ENCODE data around the gene ADGRB3. TPM values are rescaled to one million over a fixed set of nuclear protein-coding genes. Genes with fewer than 3 reads are reported as not detected.

The ADGRB3 gene
- total RNA-seq, 2 experiments from 2014 or later: not detected

GRCh38 chr6:69146385-69146784 is 511.3 kb downstream of the ADGRB3 start:
- no peak for DNase-seq (ENCODE audit: low spot score)
- Histone ChIP-seq H4K20me1 (ENCODE audit: insufficient read depth, low read length) (no peaks in the 10 kb centered on the region), H2AFZ (ENCODE audit: low read length) (no peak overlapping the region), H3K9me3 (ENCODE audit: low read length) (no peaks in the 10 kb centered on the region), H3K4me3 (ENCODE audit: low read depth, low read length, poor library complexity, severe bottlenecking) (no peak overlapping the region), H3K4me1 (ENCODE audit: insufficient read depth, low read length, poor library complexity, severe bottlenecking) (no peaks in the 10 kb centered on the region), H3K9me2 (ENCODE audit: insufficient read depth, low read length) (no peaks in the 10 kb centered on the region), H3K4me2 (ENCODE audit: low read length) (no peak overlapping the region), H3K36me3 (ENCODE audit: insufficient read depth, low read length) (no peaks in the 10 kb centered on the region), H3K27ac (ENCODE audit: low read depth, low read length, poor library complexity, severe bottlenecking) (no peak overlapping the region), H3K79me2 (ENCODE audit: insufficient read depth, low read depth, low read length) (no peaks in the 10 kb centered on the region)
- ChIA-PET POLR2A (interaction anchor here (0.7 kb wide), 1 partner anchor 210 kb away, joined by 3 read pairs; no protein-coding TSS in a partner anchor), CTCF (ENCODE audit: unreplicated experiment) (no interaction called here)
- intact Hi-C loops (cut with micrococcal nuclease; ENCODE audit: unreplicated experiment): no loop called here
- TF ChIP-seq EZH2phosphoT487 (IDR thresholded peaks at IDR 0.05; ENCODE audit: borderline replicate concordance, low read depth, low read length): no peak
- TF ChIP-seq CTCF (conservative IDR thresholded peaks at IDR 0.05; ENCODE audit: low read length): no peak
- BruUV-seq (replicated peaks): no TSS peak

- ChIA-PET POLR2A (no interaction called here), CTCF (ENCODE audit: unreplicated experiment) (no interaction called here)
- no peaks in the 10 kb centered on the region for H3K79me2 ChIP-seq (ENCODE audit: insufficient read depth, low read depth, low read length)
- no peak overlapping the region for H3K27ac ChIP-seq (ENCODE audit: low read depth, low read length, poor library complexity, severe bottlenecking)
- no peak overlapping the region for H3K4me2 ChIP-seq (ENCODE audit: low read length)
- no peak overlapping the region for H2AFZ ChIP-seq (ENCODE audit: low read length)
- H4K20me1 ChIP-seq (ENCODE audit: insufficient read depth, low read length): no peaks in the 10 kb centered on the region; the same call in 1 of the 2 replicates
- no peaks in the 10 kb centered on the region for H3K9me3 ChIP-seq (ENCODE audit: low read length)
- DNase-seq (ENCODE audit: low spot score): no peak
- TF ChIP-seq CTCF (conservative IDR thresholded peaks at IDR 0.05; ENCODE audit: low read length) (no peak), EZH2phosphoT487 (IDR thresholded peaks at IDR 0.05; ENCODE audit: borderline replicate concordance, low read depth, low read length) (no peak)
- intact Hi-C loops (cut with micrococcal nuclease; ENCODE audit: unreplicated experiment): no loop called here
- no peaks in the 10 kb centered on the region for H3K9me2 ChIP-seq (ENCODE audit: insufficient read depth, low read length)
- no TSS peak for BruUV-seq (replicated peaks)
- no peaks in the 10 kb centered on the region for H3K36me3 ChIP-seq (ENCODE audit: insufficient read depth, low read length)
- H3K4me1 ChIP-seq (ENCODE audit: insufficient read depth, low read length, poor library complexity, severe bottlenecking): no peaks in the 10 kb centered on the region
- no peak overlapping the region for H3K4me3 ChIP-seq (ENCODE audit: low read depth, low read length, poor library complexity, severe bottlenecking)
Observed at GRCh38 chr6:69155467-69155866, 520.4 kb downstream of the ADGRB3 start.

- intact Hi-C loops (cut with micrococcal nuclease; ENCODE audit: unreplicated experiment): no loop called here
- Histone ChIP-seq H3K79me2 (ENCODE audit: insufficient read depth, low read depth, low read length) (no peaks in the 10 kb centered on the region), H2AFZ (ENCODE audit: low read length) (no peak overlapping the region), H3K9me3 (ENCODE audit: low read length) (no peaks in the 10 kb centered on the region), H3K9me2 (ENCODE audit: insufficient read depth, low read length) (no peaks in the 10 kb centered on the region), H3K27ac (ENCODE audit: low read depth, low read length, poor library complexity, severe bottlenecking) (no peak overlapping the region), H3K4me3 (ENCODE audit: low read depth, low read length, poor library complexity, severe bottlenecking) (no peak overlapping the region), H3K4me1 (ENCODE audit: insufficient read depth, low read length, poor library complexity, severe bottlenecking) (no peaks in the 10 kb centered on the region), H4K20me1 (ENCODE audit: insufficient read depth, low read length) (no peaks in the 10 kb centered on the region; the same call in 1 of the 2 replicates), H3K4me2 (ENCODE audit: low read length) (no peak overlapping the region), H3K36me3 (ENCODE audit: insufficient read depth, low read length) (no peaks in the 10 kb centered on the region)
- ChIA-PET POLR2A (interaction anchor here (0.6 to 0.7 kb wide), 2 partner anchors 16 to 666 kb away, joined by 3 read pairs; no protein-coding TSS in a partner anchor), CTCF (ENCODE audit: unreplicated experiment) (no interaction called here)
- BruUV-seq (replicated peaks): no TSS peak
- DNase-seq (ENCODE audit: low spot score): no peak
- TF ChIP-seq EZH2phosphoT487 (IDR thresholded peaks at IDR 0.05; ENCODE audit: borderline replicate concordance, low read depth, low read length): no peak
Observed at GRCh38 chr6:69162811-69163210, 527.7 kb downstream of the ADGRB3 start.

Measured in OCI-LY7 (cell line).